CD14-positive monocyte (primary cell): Measurements from ENCODE around the gene CCDC170. TPM values are rescaled to one million over a fixed set of nuclear protein-coding genes. Genes with fewer than 3 reads are reported as not detected.

Source experiments
- DNase-seq, 3 donors: peaks; one replicate each; pipeline ENCODE4 v3.0.0-alpha.2; 2011 to 2022
- H2AFZ ChIP-seq: 2 replicates; pipeline ENCODE4 v1.6.0; 2012; ENCODE audit warnings: mild to moderate bottlenecking, low read depth, low read length, inconsistent platforms; ENCODE audit not compliant: insufficient read depth, poor library complexity, severe bottlenecking
- H3K27ac ChIP-seq, 2 donors: 1 replicate in 1 of 2; 2 replicates in 1 of 2; pipeline ENCODE4 v1.5.1; 2012 to 2013; ENCODE audit warnings: low read length in 2 of 2, control low read depth in 1 of 2, inconsistent platforms in 1 of 2, low read depth in 1 of 2, mild to moderate bottlenecking in 1 of 2
- H3K27me3 ChIP-seq, 2 donors: one replicate each; pipeline versions ENCODE4 v1.6.0 to v1.6.1; 2011 to 2013; ENCODE audit warnings: low read length in 2 of 2; ENCODE audit not compliant: control insufficient read depth in 2 of 2, insufficient read depth in 2 of 2
- H3K36me3 ChIP-seq, 2 donors: replicated peaks in 1 of 2; 1 replicate in 1 of 2; 2 replicates in 1 of 2; pipeline versions ENCODE4 v1.5.1 to v1.6.1; 2012 to 2013; ENCODE audit warnings: low read length in 2 of 2, control low read depth in 1 of 2, inconsistent platforms in 1 of 2, mild to moderate bottlenecking in 1 of 2; ENCODE audit not compliant: insufficient read depth in 2 of 2, control insufficient read depth in 1 of 2
- H3K4me1 ChIP-seq, 2 donors: 1 replicate in 1 of 2; 2 replicates in 1 of 2; pipeline versions ENCODE4 v1.5.1 to v1.6.1; 2012 to 2013; ENCODE audit warnings: low read length in 2 of 2, control low read depth in 1 of 2, inconsistent platforms in 1 of 2, mild to moderate bottlenecking in 1 of 2, moderate library complexity in 1 of 2; ENCODE audit not compliant: insufficient read depth in 2 of 2, control insufficient read depth in 1 of 2
- H3K4me2 ChIP-seq: replicated peaks from 2 replicates; pipeline ENCODE3; 2012; ENCODE audit warnings: low read length, moderate library complexity, mild to moderate bottlenecking; ENCODE audit not compliant: poor library complexity, severe bottlenecking; ENCODE audit errors: extremely low read depth
- H3K4me3 ChIP-seq, 3 experiments: fragments of 200-600 bp in 1 of 3; sonication (generic) in 1 of 3; replicated peaks in 1 of 3; 1 replicate in 2 of 3; 2 replicates in 1 of 3; pipeline ENCODE4 v1.5.1; 2011 to 2013; ENCODE audit warnings: low read length in 3 of 3, mild to moderate bottlenecking in 3 of 3, control low read depth in 2 of 3, low read depth in 2 of 3, inconsistent platforms in 1 of 3, moderate library complexity in 1 of 3
- H3K79me2 ChIP-seq: 2 replicates; pipeline ENCODE4 v1.6.0; 2012; ENCODE audit warnings: mild to moderate bottlenecking, control low read depth, inconsistent platforms, low read length, moderate library complexity; ENCODE audit not compliant: insufficient read depth
- H3K9ac ChIP-seq: 2 replicates; pipeline ENCODE4 v1.6.0; 2017; ENCODE audit warnings: low read length, mild to moderate bottlenecking; ENCODE audit not compliant: insufficient read depth, poor library complexity, severe bottlenecking
- H3K9me3 ChIP-seq, 2 donors: replicated peaks in 1 of 2; 1 replicate in 1 of 2; 2 replicates in 1 of 2; pipeline versions ENCODE4 v1.5.1 to v1.6.1; 2012 to 2013; ENCODE audit warnings: low read length in 2 of 2, control low read depth in 1 of 2; ENCODE audit not compliant: control insufficient read depth in 1 of 2, insufficient read depth in 1 of 2
- H4K20me1 ChIP-seq: 2 replicates; pipeline ENCODE4 v1.6.0; 2012; ENCODE audit warnings: mild to moderate bottlenecking, low read length, control low read depth, moderate library complexity; ENCODE audit not compliant: insufficient read depth
- H3K27ac Mint-ChIP-seq, 7 donors: one replicate each; pipeline ENCODE4 v1.8.0; 2020; ENCODE audit warnings: mild to moderate bottlenecking in 7 of 7, mixed read lengths in 7 of 7, moderate library complexity in 6 of 7, inconsistent platforms in 2 of 7
- H3K27me3 Mint-ChIP-seq, 3 donors: one replicate each; pipeline ENCODE4 v1.8.0; 2021 to 2022; ENCODE audit warnings: low read depth in 3 of 3, mild to moderate bottlenecking in 3 of 3, mixed read lengths in 3 of 3, moderate library complexity in 3 of 3, inconsistent platforms in 1 of 3
- H3K36me3 Mint-ChIP-seq, 2 donors: one replicate each; pipeline ENCODE4 v1.8.0; 2020; ENCODE audit warnings: mixed read lengths in 2 of 2, inconsistent platforms in 1 of 2, mild to moderate bottlenecking in 1 of 2
- H3K4me1 Mint-ChIP-seq: one replicate; pipeline ENCODE4 v1.8.0; 2020; ENCODE audit warnings: mild to moderate bottlenecking, mixed read lengths
- H3K4me3 Mint-ChIP-seq, 2 donors: one replicate each; pipeline ENCODE4 v1.8.0; 2020; ENCODE audit warnings: mild to moderate bottlenecking in 2 of 2, mixed read lengths in 2 of 2, moderate library complexity in 1 of 2
- H3K9me3 Mint-ChIP-seq, 7 donors: one replicate each; pipeline ENCODE4 v1.8.0; 2020 to 2022; ENCODE audit warnings: mixed read lengths in 7 of 7, mild to moderate bottlenecking in 6 of 7, moderate library complexity in 6 of 7, inconsistent platforms in 2 of 7
- CTCF ChIP-seq: fragments of 200-600 bp; IDR thresholded peaks from one replicate; pipeline ENCODE4 v1.8.0; 2022; ENCODE audit warnings: antibody characterized with exemption, mild to moderate bottlenecking
- whole genome bisulfite sequencing: methylation state at CpG from one replicate; pipeline ENCODE4 v1.1.5; 2013; ENCODE audit warnings: missing lambda C conversion rate; ENCODE audit not compliant: insufficient coverage; 5-methylcytosine and 5-hydroxymethylcytosine counted together
- intact Hi-C, 2 donors: fragments of 100-400 bp; cut with micrococcal nuclease; formaldehyde crosslinking; loops; one replicate each; pipeline versions ENCODE4 v1.15.0 to v1.15.1; 2023
- polyA plus RNA-seq, 3 donors: library from polyadenylated mRNA; depleted of rRNA in 1 of 3; unstranded in 2 of 3; stranded (reverse) in 1 of 3; fragments of 300-500 nt in 2 of 3; fragments of >200 nt in 1 of 3; fragmentation: Illumina TruSeq in 2 of 3; gene quantifications; 1 replicate in 2 of 3; 2 replicates in 1 of 3; pipeline ENCODE4 v1.2.3, GENCODE V29; 2012 to 2021

Gene CCDC170
- polyA plus RNA-seq, 3 donors: 4.2 to 7.0 (median 6.3) TPM

GRCh38 chr6:151461673-151462072 is 32.1 kb upstream of the CCDC170 start:
- Mint-ChIP-seq H3K4me3 (no peak overlapping the region), H3K9me3 (no peaks in the 10 kb centered on the region), H3K36me3 (peaks cover 71 to 84% of the 10 kb centered on the region in 2 donors), H3K4me1 (peaks cover 5% of the 10 kb centered on the region), H3K27ac (no peak overlapping the region), H3K27me3 (peaks cover 0 to 2% (median 0%) of the 10 kb centered on the region in 3 donors)
- H3K27ac ChIP-seq: no peak overlapping the region
- no peak overlapping the region for H3K4me3 ChIP-seq
- H3K27me3 ChIP-seq: no peaks in the 10 kb centered on the region
- peaks cover 15% of the 10 kb centered on the region for H3K79me2 ChIP-seq
- no peaks in the 10 kb centered on the region for H3K9me3 ChIP-seq
- H3K4me1 ChIP-seq: no peaks in the 10 kb centered on the region
- intact Hi-C loops: no loop called here
- no peak overlapping the region for H3K9ac ChIP-seq
- H2AFZ ChIP-seq: no peak overlapping the region
- H4K20me1 ChIP-seq: peaks cover 39% of the 10 kb centered on the region
- no peak for TF ChIP-seq CTCF
- peaks cover 59 to 97% of the 10 kb centered on the region in 2 donors for H3K36me3 ChIP-seq
- 100% methylated on average over 4 of the region's 4 CpGs for WGBS
- no peak overlapping the region for H3K4me2 ChIP-seq
- no peak for DNase-seq

- no peaks in the 10 kb centered on the region for H3K4me1 Mint-ChIP-seq
- DNase-seq: no peak
- TF ChIP-seq CTCF: no peak
These were observed 29.1 kb upstream of the CCDC170 start for GRCh38 chr6:151464702-151465101.

More at GRCh38 chr6:151464702-151465101, 29.1 kb upstream of the CCDC170 start:
- Histone ChIP-seq H3K79me2 (peaks cover 11% of the 10 kb centered on the region), H3K9ac (no peak overlapping the region), H3K27ac (no peak overlapping the region), H3K4me2 (no peak overlapping the region), H3K4me1 (no peaks in the 10 kb centered on the region), H3K36me3 (peaks cover 50 to 92% of the 10 kb centered on the region in 2 donors), H2AFZ (no peak overlapping the region), H3K9me3 (no peaks in the 10 kb centered on the region), H3K4me3 (no peak overlapping the region), H4K20me1 (peaks cover 21% of the 10 kb centered on the region), H3K27me3 (no peaks in the 10 kb centered on the region)
- no peak overlapping the region for H3K27ac Mint-ChIP-seq
- no peaks in the 10 kb centered on the region for H3K9me3 Mint-ChIP-seq
- H3K36me3 Mint-ChIP-seq: peaks cover 72 to 83% of the 10 kb centered on the region in 2 donors
- intact Hi-C loops: no loop called here
- H3K4me3 Mint-ChIP-seq: no peak overlapping the region
- peaks cover 0 to 2% (median 0%) of the 10 kb centered on the region in 3 donors for H3K27me3 Mint-ChIP-seq
